ENCODE data around the gene TEX11. TPM values are rescaled to one million over a fixed set of nuclear protein-coding genes. Genes with fewer than 3 reads are reported as not detected.

Gene TEX11
- polyA plus RNA-seq, 1 donor (not counting 4 experiments of a cell fraction or from before 2014, with no cell fraction given) = not detected

DNA sequence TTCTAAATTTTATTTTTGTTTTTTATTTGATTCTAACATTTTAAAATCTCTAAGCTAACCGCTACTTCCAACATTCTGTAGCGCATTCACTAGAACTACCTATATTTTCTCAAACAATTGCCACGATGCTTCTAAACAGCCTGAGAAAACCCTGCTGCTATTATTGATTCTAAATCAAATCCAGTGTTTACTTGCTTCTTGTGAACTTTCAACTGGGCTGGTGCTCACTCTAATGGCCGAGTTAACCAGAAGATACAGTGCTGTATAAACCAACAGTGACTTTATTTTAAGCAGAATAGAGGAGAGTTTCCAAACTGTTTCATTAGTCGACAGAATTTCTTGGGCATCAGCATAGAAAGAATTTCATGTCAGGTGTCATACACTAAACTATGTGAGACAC, 353.6 kb downstream of the TEX11 start:
- no peak overlapping the region for H3K4me3 ChIP-seq (ENCODE audit: control insufficient read depth in 2 of 3, extremely low read depth in 1 of 3, insufficient read depth in 2 of 3, low read depth in 1 of 3, low read length in 3 of 3)
- DNase-seq (ENCODE audit: low read depth, low spot score) = no peak
- no peaks in the 10 kb centered on the region for H3K9me1 ChIP-seq (ENCODE audit: control insufficient read depth, extremely low read depth, insufficient read depth, low read length)
- no peaks in the 10 kb centered on the region for H4K20me1 ChIP-seq (ENCODE audit: control insufficient read depth, extremely low read depth, insufficient read depth, low read length)
- H3K4me2 ChIP-seq (ENCODE audit: control insufficient read depth, extremely low read depth, insufficient read depth, low read depth, low read length) = no peak overlapping the region
- no peaks in the 10 kb centered on the region for H3K36me3 ChIP-seq (ENCODE audit: control insufficient read depth in 2 of 2, extremely low read depth in 1 of 2, insufficient read depth in 2 of 2, low read length in 2 of 2)
- peaks cover 5% of the 10 kb centered on the region for H3K4me1 ChIP-seq (ENCODE audit: control insufficient read depth, extremely low read depth, insufficient read depth, low read length)
- H3K27me3 ChIP-seq (ENCODE audit: control insufficient read depth, extremely low read depth, insufficient read depth, low read length) = no peaks in the 10 kb centered on the region
- H2AFZ ChIP-seq (ENCODE audit: control insufficient read depth, low read length) = no peak overlapping the region
- dilution Hi-C loops (cut with MboI; ENCODE audit: extremely low pct_ligation_motif_present, low sequenced_read_pairs) = no loop called here
- H3K9me3 ChIP-seq (ENCODE audit: control insufficient read depth, low read depth, low read length) = no peaks in the 10 kb centered on the region
- H3K27ac ChIP-seq (ENCODE audit: control insufficient read depth, insufficient read depth, low read length) = no peak overlapping the region
- no peak for FAIRE-seq
- TF ChIP-seq, protein P1, sequence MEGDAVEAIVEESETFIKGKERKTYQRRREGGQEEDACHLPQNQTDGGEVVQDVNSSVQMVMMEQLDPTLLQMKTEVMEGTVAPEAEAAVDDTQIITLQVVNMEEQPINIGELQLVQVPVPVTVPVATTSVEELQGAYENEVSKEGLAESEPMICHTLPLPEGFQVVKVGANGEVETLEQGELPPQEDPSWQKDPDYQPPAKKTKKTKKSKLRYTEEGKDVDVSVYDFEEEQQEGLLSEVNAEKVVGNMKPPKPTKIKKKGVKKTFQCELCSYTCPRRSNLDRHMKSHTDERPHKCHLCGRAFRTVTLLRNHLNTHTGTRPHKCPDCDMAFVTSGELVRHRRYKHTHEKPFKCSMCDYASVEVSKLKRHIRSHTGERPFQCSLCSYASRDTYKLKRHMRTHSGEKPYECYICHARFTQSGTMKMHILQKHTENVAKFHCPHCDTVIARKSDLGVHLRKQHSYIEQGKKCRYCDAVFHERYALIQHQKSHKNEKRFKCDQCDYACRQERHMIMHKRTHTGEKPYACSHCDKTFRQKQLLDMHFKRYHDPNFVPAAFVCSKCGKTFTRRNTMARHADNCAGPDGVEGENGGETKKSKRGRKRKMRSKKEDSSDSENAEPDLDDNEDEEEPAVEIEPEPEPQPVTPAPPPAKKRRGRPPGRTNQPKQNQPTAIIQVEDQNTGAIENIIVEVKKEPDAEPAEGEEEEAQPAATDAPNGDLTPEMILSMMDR (optimal IDR thresholded peaks at IDR 0.05 in 1 of 3, IDR thresholded peaks at IDR 0.05 in 1 of 3, conservative IDR thresholded peaks at IDR 0.05 in 1 of 3; ENCODE audit: extremely low read depth in 1 of 3, insufficient read depth in 2 of 3, low read length in 3 of 3) = no peak
- TF ChIP-seq EZH2 (IDR thresholded peaks at IDR 0.05; ENCODE audit: low read length) = no peak
- H3K79me2 ChIP-seq (ENCODE audit: control insufficient read depth, insufficient read depth, low read length) = no peaks in the 10 kb centered on the region
- H3K9ac ChIP-seq (ENCODE audit: control insufficient read depth, extremely low read depth, insufficient read depth, low read length) = no peak overlapping the region

DNA sequence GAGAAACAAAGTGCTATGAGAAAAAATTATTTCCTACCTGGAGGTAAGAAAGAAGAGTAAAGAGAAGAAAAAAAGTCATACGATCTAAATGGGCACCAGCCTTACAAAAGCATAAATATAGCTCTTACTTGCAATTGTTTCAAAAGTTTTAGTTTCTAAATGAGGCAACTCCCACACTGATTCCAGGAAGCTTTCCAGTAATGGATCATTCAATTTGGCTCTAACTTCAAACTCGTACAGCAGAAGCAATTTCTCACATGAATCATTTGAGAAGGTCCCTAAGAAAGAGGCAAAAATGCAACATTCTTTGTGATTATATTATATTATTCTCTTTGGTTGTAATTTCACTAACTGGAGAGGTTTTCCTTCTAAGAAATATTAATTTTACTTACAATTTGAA, 354.0 kb downstream of the TEX11 start:
- FAIRE-seq (no peak), DNase-seq (ENCODE audit: low read depth, low spot score) (no peak)
- Histone ChIP-seq H3K9ac (ENCODE audit: control insufficient read depth, extremely low read depth, insufficient read depth, low read length) (no peak overlapping the region), H3K79me2 (ENCODE audit: control insufficient read depth, insufficient read depth, low read length) (no peaks in the 10 kb centered on the region), H4K20me1 (ENCODE audit: control insufficient read depth, extremely low read depth, insufficient read depth, low read length) (no peaks in the 10 kb centered on the region), H3K4me3 (ENCODE audit: control insufficient read depth in 2 of 3, extremely low read depth in 1 of 3, insufficient read depth in 2 of 3, low read depth in 1 of 3, low read length in 3 of 3) (no peak overlapping the region), H3K4me2 (ENCODE audit: control insufficient read depth, extremely low read depth, insufficient read depth, low read depth, low read length) (no peak overlapping the region), H2AFZ (ENCODE audit: control insufficient read depth, low read length) (no peak overlapping the region), H3K27me3 (ENCODE audit: control insufficient read depth, extremely low read depth, insufficient read depth, low read length) (no peaks in the 10 kb centered on the region), H3K9me1 (ENCODE audit: control insufficient read depth, extremely low read depth, insufficient read depth, low read length) (no peaks in the 10 kb centered on the region), H3K36me3 (ENCODE audit: control insufficient read depth in 2 of 2, extremely low read depth in 1 of 2, insufficient read depth in 2 of 2, low read length in 2 of 2) (no peaks in the 10 kb centered on the region), H3K9me3 (ENCODE audit: control insufficient read depth, low read depth, low read length) (no peaks in the 10 kb centered on the region), H3K27ac (ENCODE audit: control insufficient read depth, insufficient read depth, low read length) (no peak overlapping the region), H3K4me1 (ENCODE audit: control insufficient read depth, extremely low read depth, insufficient read depth, low read length) (peaks cover 5% of the 10 kb centered on the region)
- dilution Hi-C loops (cut with MboI; ENCODE audit: extremely low pct_ligation_motif_present, low sequenced_read_pairs) = no loop called here
- TF ChIP-seq EZH2 (IDR thresholded peaks at IDR 0.05; ENCODE audit: low read length) = no peak
- TF ChIP-seq, protein P1 (optimal IDR thresholded peaks at IDR 0.05 in 1 of 3, IDR thresholded peaks at IDR 0.05 in 1 of 3, conservative IDR thresholded peaks at IDR 0.05 in 1 of 3; ENCODE audit: extremely low read depth in 1 of 3, insufficient read depth in 2 of 3, low read length in 3 of 3) = no peak
